A673 (cell line): ENCODE results near the gene FRK.

Experiments
- CTCF ChIP-seq: fragments of 300-800, 200-600 bp; sonication (generic); conservative IDR thresholded peaks from 2 replicates; pipeline ENCODE4 v1.5.1; 2017; ENCODE audit warnings: low read depth, mild to moderate bottlenecking, antibody characterized with exemption, low read length, moderate library complexity, mixed read lengths
- EZH2 ChIP-seq: fragments of 200-600 bp; sonication (generic); IDR thresholded peaks from 2 replicates; pipeline ENCODE4 v1.6.1; 2017; ENCODE audit warnings: borderline replicate concordance, low read depth, mild to moderate bottlenecking, mixed read lengths, antibody characterized with exemption, low read length; ENCODE audit not compliant: poor library complexity, severe bottlenecking

- peak; percentile 58 for TF ChIP-seq CTCF
- no peak for TF ChIP-seq EZH2
These were observed 36.5 kb upstream of the FRK start for GRCh38 chr6:116096979-116097816.
